Muscle layer of colon (tissue), 2 donors: ENCODE results near the gene CD2.

ENCODE experiments used
- H3K27ac ChIP-seq: one replicate; pipeline ENCODE4 v1.7.0; 2013; ENCODE audit warnings: low read depth, mild to moderate bottlenecking, low read length, moderate library complexity
- H3K27me3 ChIP-seq, 2 donors: one replicate each; pipeline ENCODE4 v1.7.0; 2013; ENCODE audit warnings: low read length in 2 of 2, mild to moderate bottlenecking in 2 of 2; ENCODE audit not compliant: insufficient read depth in 2 of 2, control insufficient read depth in 1 of 2
- H3K36me3 ChIP-seq: one replicate; pipeline ENCODE4 v1.7.0; 2013; ENCODE audit warnings: mild to moderate bottlenecking, low read length; ENCODE audit not compliant: insufficient read depth
- H3K4me1 ChIP-seq: one replicate; pipeline ENCODE4 v1.7.0; 2013; ENCODE audit warnings: mild to moderate bottlenecking, low read length; ENCODE audit not compliant: insufficient read depth
- H3K4me3 ChIP-seq, 2 donors: one replicate each; pipeline ENCODE4 v1.7.0; 2013; ENCODE audit warnings: low read length in 2 of 2, low read depth in 1 of 2, mild to moderate bottlenecking in 1 of 2, moderate library complexity in 1 of 2
- H3K9ac ChIP-seq: one replicate; pipeline ENCODE4 v1.7.0; 2013; ENCODE audit warnings: low read length
- H3K9me3 ChIP-seq: one replicate; pipeline ENCODE4 v1.7.0; 2013; ENCODE audit warnings: mild to moderate bottlenecking, low read length
- donor health status: abdominal sarcoma.
- donor health status: Adenocarcinoma of cecum.

The CD2 gene, protein sequence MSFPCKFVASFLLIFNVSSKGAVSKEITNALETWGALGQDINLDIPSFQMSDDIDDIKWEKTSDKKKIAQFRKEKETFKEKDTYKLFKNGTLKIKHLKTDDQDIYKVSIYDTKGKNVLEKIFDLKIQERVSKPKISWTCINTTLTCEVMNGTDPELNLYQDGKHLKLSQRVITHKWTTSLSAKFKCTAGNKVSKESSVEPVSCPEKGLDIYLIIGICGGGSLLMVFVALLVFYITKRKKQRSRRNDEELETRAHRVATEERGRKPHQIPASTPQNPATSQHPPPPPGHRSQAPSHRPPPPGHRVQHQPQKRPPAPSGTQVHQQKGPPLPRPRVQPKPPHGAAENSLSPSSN

DNA sequence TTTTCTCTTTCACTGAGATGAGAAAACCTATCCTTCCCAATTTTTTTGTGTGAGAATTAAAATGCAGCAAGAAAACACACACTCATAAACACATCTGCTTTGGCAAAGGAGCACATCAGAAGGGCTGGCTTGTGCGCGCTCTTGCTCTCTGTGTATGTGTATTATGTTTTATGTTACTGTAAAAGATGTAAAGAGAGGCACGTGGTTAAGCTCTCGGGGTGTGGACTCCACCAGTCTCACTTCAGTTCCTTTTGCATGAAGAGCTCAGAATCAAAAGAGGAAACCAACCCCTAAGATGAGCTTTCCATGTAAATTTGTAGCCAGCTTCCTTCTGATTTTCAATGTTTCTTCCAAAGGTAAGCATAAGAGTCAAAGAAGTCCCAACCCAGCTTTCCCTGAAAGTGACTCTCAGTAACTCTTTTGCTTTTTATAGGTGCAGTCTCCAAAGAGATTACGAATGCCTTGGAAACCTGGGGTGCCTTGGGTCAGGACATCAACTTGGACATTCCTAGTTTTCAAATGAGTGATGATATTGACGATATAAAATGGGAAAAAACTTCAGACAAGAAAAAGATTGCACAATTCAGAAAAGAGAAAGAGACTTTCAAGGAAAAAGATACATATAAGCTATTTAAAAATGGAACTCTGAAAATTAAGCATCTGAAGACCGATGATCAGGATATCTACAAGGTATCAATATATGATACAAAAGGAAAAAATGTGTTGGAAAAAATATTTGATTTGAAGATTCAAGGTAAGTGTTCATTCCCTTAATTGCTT, at the start of gene CD2:
Gene CD2 (plus strand): TSS at position 233 of the 780 bp plus-strand sequence. CDS start 63 bp downstream, at position 296.
- Histone ChIP-seq H3K4me1 (no peaks in the 10 kb centered on the region), H3K27ac (no peak within 1 kb of the TSS), H3K9ac (no peak within 1 kb of the TSS), H3K36me3 (no peaks in the 10 kb centered on the region), H3K4me3 (no peak within 1 kb of the TSS), H3K27me3 (no peaks in the 10 kb centered on the region), H3K9me3 (no peaks in the 10 kb centered on the region)

GRCh38 chr1:116706123-116706522, 48.1 kb upstream of the CD2 start:
- no peaks in the 10 kb centered on the region for H3K36me3 ChIP-seq
- no peak overlapping the region for H3K4me3 ChIP-seq
- no peak overlapping the region for H3K27ac ChIP-seq
- H3K4me1 ChIP-seq = peaks cover 26% of the 10 kb centered on the region
- H3K9me3 ChIP-seq = no peaks in the 10 kb centered on the region
- H3K9ac ChIP-seq = no peak overlapping the region
- no peaks in the 10 kb centered on the region for H3K27me3 ChIP-seq

DNA sequence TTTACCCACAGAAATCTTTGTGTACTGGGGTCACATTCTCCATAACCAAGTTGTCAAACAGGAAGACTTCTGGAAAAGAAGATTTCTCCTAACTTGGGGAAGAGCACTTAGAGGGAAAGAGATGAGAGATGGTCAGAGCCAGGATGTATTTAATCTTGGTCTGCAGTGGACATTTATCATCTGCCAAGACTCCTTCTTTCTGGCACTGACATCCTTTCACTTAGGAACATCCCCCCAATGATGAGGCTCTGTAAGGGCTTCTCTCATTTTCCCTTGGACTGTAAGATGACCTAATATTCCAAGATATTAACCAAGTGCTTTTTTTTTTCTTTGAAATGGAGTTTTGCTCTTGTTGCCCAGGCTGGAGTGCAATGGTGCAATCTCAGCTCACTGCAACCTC, 47.4 kb upstream of the CD2 start:
- H3K36me3 ChIP-seq = no peaks in the 10 kb centered on the region
- no peak overlapping the region for H3K4me3 ChIP-seq

GRCh38 chr1:116708255-116708900, 45.9 kb upstream of the CD2 start:
- Histone ChIP-seq H3K9ac (no peak overlapping the region), H3K9me3 (no peaks in the 10 kb centered on the region), H3K4me1 (peaks cover 29% of the 10 kb centered on the region), H3K36me3 (no peaks in the 10 kb centered on the region), H3K4me3 (no peak overlapping the region), H3K27ac (no peak overlapping the region), H3K27me3 (no peaks in the 10 kb centered on the region)

More for the DNA sequence above, 47.4 kb upstream of the CD2 start:
- Histone ChIP-seq H3K27me3 (no peaks in the 10 kb centered on the region), H3K27ac (no peak overlapping the region), H3K9ac (no peak overlapping the region), H3K9me3 (no peaks in the 10 kb centered on the region), H3K4me1 (peaks cover 32% of the 10 kb centered on the region)

- no peak overlapping the region for H3K27ac ChIP-seq
- H3K9ac ChIP-seq = no peak overlapping the region
Observed at GRCh38 chr1:116709666-116710167, 44.5 kb upstream of the CD2 start.

GRCh38 chr1:116710420-116711262, 43.6 kb upstream of the CD2 start:
- H3K9ac ChIP-seq = no peak overlapping the region
- H3K4me1 ChIP-seq = peaks cover 13% of the 10 kb centered on the region
- H3K27ac ChIP-seq = no peak overlapping the region
- H3K36me3 ChIP-seq = no peaks in the 10 kb centered on the region
- H3K4me3 ChIP-seq = no peak overlapping the region
- no peaks in the 10 kb centered on the region for H3K9me3 ChIP-seq
- H3K27me3 ChIP-seq = no peaks in the 10 kb centered on the region

More at GRCh38 chr1:116709666-116710167, 44.5 kb upstream of the CD2 start:
- Histone ChIP-seq H3K4me3 (no peak overlapping the region), H3K36me3 (no peaks in the 10 kb centered on the region), H3K4me1 (peaks cover 16% of the 10 kb centered on the region), H3K9me3 (no peaks in the 10 kb centered on the region), H3K27me3 (no peaks in the 10 kb centered on the region)

DNA sequence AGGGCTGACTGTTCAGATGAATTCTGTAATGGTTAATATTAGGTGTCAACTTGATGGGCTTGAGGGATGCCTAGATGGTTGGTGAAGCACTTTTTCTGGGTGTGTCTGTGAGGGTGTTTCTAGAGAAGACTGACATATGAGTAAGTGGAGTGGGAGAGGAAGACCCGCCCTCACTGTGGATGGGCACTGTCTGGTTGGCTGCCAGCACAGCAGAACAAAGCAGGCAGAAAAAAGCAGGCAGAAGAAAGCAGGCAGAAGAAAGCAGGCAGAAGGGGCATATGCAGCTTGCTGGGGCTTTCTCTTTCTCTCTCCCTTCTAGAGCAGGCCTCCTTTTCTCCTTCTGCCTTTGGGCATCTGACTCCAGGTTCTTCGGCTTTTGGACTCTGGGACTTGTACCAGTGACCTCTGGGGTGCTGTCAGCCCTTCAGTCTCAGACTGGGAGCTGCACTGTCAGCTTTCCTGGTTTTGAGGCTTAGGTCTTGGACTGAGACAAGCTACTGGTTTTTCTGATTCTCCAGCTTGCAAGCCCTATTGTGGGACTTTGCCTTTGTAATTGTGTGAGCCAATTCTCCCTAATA, 42.9 kb upstream of the CD2 start:
- Histone ChIP-seq H3K27ac (no peak overlapping the region), H3K4me3 (no peak overlapping the region), H3K36me3 (no peaks in the 10 kb centered on the region), H3K9ac (no peak overlapping the region), H3K4me1 (peaks cover 13% of the 10 kb centered on the region), H3K9me3 (no peaks in the 10 kb centered on the region), H3K27me3 (no peaks in the 10 kb centered on the region)

DNA sequence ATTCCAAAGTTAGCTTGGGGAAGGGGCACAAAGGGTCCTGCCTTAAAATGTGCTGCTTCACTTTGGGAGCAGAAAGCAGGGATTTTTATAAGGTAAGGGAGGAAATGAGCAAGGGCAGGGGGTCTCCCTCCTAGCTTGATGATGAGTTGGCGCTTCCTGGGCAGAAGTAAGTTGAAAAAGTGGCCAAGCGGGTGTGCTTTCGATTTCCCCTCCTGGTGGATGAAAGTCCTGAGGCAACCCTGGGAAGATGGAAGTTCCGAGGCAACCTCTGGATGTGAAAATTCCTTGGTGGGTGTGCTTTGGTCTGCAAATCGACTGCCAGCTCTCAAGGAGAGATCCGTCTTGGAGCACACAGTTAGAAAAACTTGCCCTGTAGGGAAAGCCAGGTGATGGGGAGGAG, 41.7 kb upstream of the CD2 start:
- Histone ChIP-seq H3K27ac (no peak overlapping the region), H3K36me3 (no peaks in the 10 kb centered on the region), H3K4me1 (peaks cover 13% of the 10 kb centered on the region), H3K4me3 (no peak overlapping the region), H3K27me3 (no peaks in the 10 kb centered on the region), H3K9me3 (no peaks in the 10 kb centered on the region), H3K9ac (no peak overlapping the region)

DNA sequence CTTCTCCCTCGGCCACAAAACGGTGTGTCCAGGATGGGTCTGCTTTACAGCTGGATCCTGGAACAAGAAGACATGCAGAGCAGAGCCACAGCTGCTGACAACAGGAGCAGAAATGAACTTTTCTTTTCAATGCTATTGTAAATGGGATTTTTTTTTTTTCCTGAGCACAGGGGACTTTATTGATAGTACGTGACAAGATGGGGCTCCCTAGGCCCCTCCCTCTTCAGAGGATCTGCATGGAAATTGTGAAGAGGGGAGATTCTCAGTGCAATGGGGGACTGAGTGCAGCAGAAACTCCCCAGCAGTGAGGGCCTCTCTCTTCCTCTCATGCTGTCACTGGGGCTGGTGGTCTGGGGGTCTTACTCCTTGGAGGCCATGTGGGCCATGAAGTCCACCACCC, 40.8 kb upstream of the CD2 start:
- Histone ChIP-seq H3K9ac (no peak overlapping the region), H3K4me1 (peaks cover 13% of the 10 kb centered on the region), H3K27ac (no peak overlapping the region), H3K4me3 (no peak overlapping the region), H3K36me3 (no peaks in the 10 kb centered on the region), H3K27me3 (no peaks in the 10 kb centered on the region), H3K9me3 (no peaks in the 10 kb centered on the region)

DNA sequence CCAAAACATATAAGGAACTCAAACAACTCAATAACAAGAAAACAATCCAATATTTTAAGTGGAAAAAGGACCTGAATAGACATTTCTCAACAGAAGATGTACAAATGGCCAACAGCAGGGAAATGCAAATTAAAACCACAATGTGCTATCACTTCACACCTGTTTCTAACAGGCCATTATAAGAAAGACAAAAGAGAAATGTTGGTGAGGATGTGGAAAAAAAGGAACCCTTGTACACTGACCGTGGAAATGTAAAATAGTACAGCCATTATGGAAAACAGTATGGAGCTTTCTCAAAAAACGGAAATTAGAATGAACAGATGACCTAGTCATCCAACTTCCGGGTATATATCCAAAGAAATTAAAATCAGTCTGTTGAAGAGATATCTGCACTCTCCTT, 37.8 kb upstream of the CD2 start:
- H3K9me3 ChIP-seq = no peaks in the 10 kb centered on the region
- peaks cover 3% of the 10 kb centered on the region for H3K4me1 ChIP-seq
- H3K4me3 ChIP-seq = no peak overlapping the region
- no peaks in the 10 kb centered on the region for H3K27me3 ChIP-seq
- H3K36me3 ChIP-seq = no peaks in the 10 kb centered on the region
- H3K27ac ChIP-seq = no peak overlapping the region
- no peak overlapping the region for H3K9ac ChIP-seq
